HepG2 (cell line): ENCODE results near the gene SFXN2. TPM values are rescaled to one million over a fixed set of nuclear protein-coding genes. Genes with fewer than 3 reads are reported as not detected.

ENCODE experiments used
- ATAC-seq: fragments of 200-7000 bp; cut with Tn5 transposase; 3 replicates; pipeline ENCODE4 v1.9.1; 2020; ENCODE audit warnings: mild to moderate bottlenecking, moderate library complexity
- BruUV-seq: library from RNA; stranded (reverse); fragments of 400-500 nt; replicated peaks from 2 replicates; lab custom pipeline; 2021; lab: Mats Ljungman, UMichigan
- CTCF ChIA-PET: fragments of 300-600 bp; formaldehyde crosslinking; extraction: SDS; loops from one replicate; lab custom pipeline; 2021; ENCODE audit warnings: low total read pairs, inconsistent platforms, low intra/inter-chr PET ratio; lab: Yijun Ruan, JAX
- POLR2A ChIA-PET: fragments of 350-600 bp; sonication (Branson Sonifier 250); formaldehyde crosslinking; loops from one replicate; lab custom pipeline; 2020; ENCODE audit warnings: antibody characterized with exemption, inconsistent platforms; lab: Yijun Ruan, JAX
- DNase-seq: peaks from one replicate; pipeline ENCODE4 v3.0.0-alpha.2; 2015; ENCODE audit warnings: low spot score
- FAIRE-seq: peaks from 3 replicates; lab custom pipeline; 2011; peaks lifted over from hg19 to GRCh38; lab: Jason Lieb, UNC
- H2AFZ ChIP-seq: one replicate; pipeline ENCODE4 v1.6.1; 2011; ENCODE audit warnings: low read length, inconsistent platforms
- H3K27ac ChIP-seq: fragments of 300-600 bp; 3 replicates; pipeline ENCODE4 v1.8.0; 2011; ENCODE audit warnings: mixed run types, mild to moderate bottlenecking, mixed read lengths, low read length, inconsistent platforms; ENCODE audit not compliant: insufficient read depth; ENCODE audit errors: extremely low read length
- H3K27me3 ChIP-seq, 2 experiments: fragments of 200-600 bp in 1 of 2; 2 replicates in 1 of 2; 3 replicates in 1 of 2; pipeline versions ENCODE4 v1.6.0 to v1.8.0; 2011; ENCODE audit warnings: low read length in 2 of 2, mild to moderate bottlenecking in 2 of 2, moderate library complexity in 2 of 2, inconsistent platforms in 1 of 2; ENCODE audit not compliant: insufficient read depth in 2 of 2, control insufficient read depth in 1 of 2
- H3K36me3 ChIP-seq, 2 experiments: fragments of 200-600 bp in 1 of 2; replicated peaks in 1 of 2; 2 replicates in 1 of 2; 3 replicates in 1 of 2; pipeline versions ENCODE4 v1.5.1 to v1.8.0; 2011; ENCODE audit warnings: low read length in 2 of 2, inconsistent platforms in 1 of 2; ENCODE audit not compliant: insufficient read depth in 2 of 2, control insufficient read depth in 1 of 2
- H3K4me1 ChIP-seq: 2 replicates; pipeline ENCODE4 v1.5.1; 2012; ENCODE audit warnings: low read length, inconsistent platforms; ENCODE audit not compliant: insufficient read depth
- H3K4me2 ChIP-seq: 2 replicates; pipeline ENCODE4 v1.6.0; 2011; ENCODE audit warnings: low read depth, low read length, inconsistent platforms
- H3K4me3 ChIP-seq, 3 experiments: fragments of 200-600 bp in 1 of 3; sonication (generic), shearing (Covaris generic) in 1 of 3; replicated peaks in 1 of 3; 2 replicates each; pipeline ENCODE4 v1.5.1; 2011 to 2016; ENCODE audit warnings: low read length in 3 of 3, inconsistent platforms in 2 of 3, low read depth in 2 of 3, mild to moderate bottlenecking in 2 of 3, control low read depth in 1 of 3, mixed read lengths in 1 of 3; ENCODE audit not compliant: insufficient read depth in 1 of 3
- H3K79me2 ChIP-seq: one replicate; pipeline ENCODE4 v1.6.1; 2011; ENCODE audit warnings: low read length, inconsistent platforms; ENCODE audit not compliant: insufficient read depth
- H3K9ac ChIP-seq: 2 replicates; pipeline ENCODE4 v1.6.0; 2011; ENCODE audit warnings: mild to moderate bottlenecking, low read depth, low read length, inconsistent platforms; ENCODE audit not compliant: insufficient read depth
- H3K9me3 ChIP-seq: 2 replicates; pipeline ENCODE4 v1.5.1; 2012; ENCODE audit warnings: mild to moderate bottlenecking, low read length
- H4K20me1 ChIP-seq: 2 replicates; pipeline ENCODE4 v1.6.0; 2011; ENCODE audit warnings: inconsistent platforms, mild to moderate bottlenecking, low read length, moderate library complexity; ENCODE audit not compliant: insufficient read depth
- EZH2 ChIP-seq: conservative IDR thresholded peaks from 2 replicates; pipeline ENCODE4 v1.6.1; 2012; ENCODE audit warnings: mild to moderate bottlenecking, low read depth, low read length, moderate library complexity
- FOXA1 ChIP-seq, 2 experiments: fragments of 450-650 bp in 1 of 2; sonication (generic) in 1 of 2; formaldehyde crosslinking in 1 of 2; IDR thresholded peaks; 2 replicates each; pipeline versions ENCODE4 v1.4.0 to v1.6.1; 2016 to 2020; ENCODE audit warnings: missing genetic modification reagents in 1 of 2
- GATA4 ChIP-seq: sonication (generic); IDR thresholded peaks from 2 replicates; pipeline ENCODE4 v1.6.1; 2016; ENCODE audit warnings: antibody characterized with exemption, low read depth, borderline replicate concordance
- ISL2 ChIP-seq: sonication (generic); formaldehyde crosslinking; IDR thresholded peaks from 2 replicates; pipeline ENCODE4 v1.5.0; 2020; ENCODE audit warnings: missing genetic modification reagents
- MEF2D ChIP-seq: sonication (generic); formaldehyde crosslinking; IDR thresholded peaks from 2 replicates; pipeline ENCODE4 v1.5.1; 2020; ENCODE audit warnings: mild to moderate bottlenecking, missing genetic modification reagents
- SMAD9 ChIP-seq: sonication (generic); formaldehyde crosslinking; IDR thresholded peaks from 2 replicates; pipeline ENCODE4 v1.5.1; 2020; ENCODE audit warnings: mild to moderate bottlenecking, missing genetic modification reagents
- ZBTB7A ChIP-seq: sonication (generic); formaldehyde crosslinking; IDR thresholded peaks from 2 replicates; pipeline ENCODE4 v1.8.0; 2022; ENCODE audit warnings: mild to moderate bottlenecking, missing genetic modification reagents
- ZNF44 ChIP-seq: sonication (generic); formaldehyde crosslinking; IDR thresholded peaks from 2 replicates; pipeline ENCODE4 v1.5.1; 2020; ENCODE audit warnings: mild to moderate bottlenecking, missing genetic modification reagents
- WGBS: methylation state at CpG from one replicate; pipeline ENCODE4 v1.1.6; 2017; ENCODE audit warnings: low lambda C conversion rate; 5-methylcytosine and 5-hydroxymethylcytosine counted together
- in situ Hi-C: cut with HindIII; loops from 2 replicates; pipeline ENCODE4 v1.10.0; 2017; ENCODE audit warnings: low pct_unique_long_range_greater_than_20kb; ENCODE audit not compliant: extremely low pct_ligation_motif_present
- intact Hi-C: fragments of 100-400 bp; cut with micrococcal nuclease; formaldehyde crosslinking; loops from one replicate; pipeline ENCODE4 v1.10.0; 2022; ENCODE audit not compliant: unreplicated experiment
- polyA plus RNA-seq, 8 experiments: library from polyadenylated mRNA; depleted of rRNA in 3 of 8; stranded (reverse) in 7 of 8; unstranded in 1 of 8; fragments of >200 nt; fragmentation: Illumina TruSeq in 4 of 8; extraction: Trizol in 4 of 8; gene quantifications; 2 replicates each; pipeline versions ENCODE4 v1.2.1 to v1.2.3, GENCODE V29; 2011 to 2016; ENCODE audit warnings: low read depth in 4 of 8, missing spikeins in 1 of 8, mixed read lengths in 1 of 8; ENCODE audit not compliant: insufficient read depth in 1 of 8
- total RNA-seq, 5 experiments: library from RNA; depleted of rRNA; stranded (reverse); fragments of >200 nt; fragmentation: Illumina TruSeq; extraction: Trizol; gene quantifications; 2 replicates each; pipeline ENCODE4 v1.2.3, GENCODE V29; 2016; ENCODE audit warnings: low read depth in 1 of 5
- TF ChIP-seq, protein P1 (sequence below): sonication (generic); formaldehyde crosslinking; IDR thresholded peaks from 2 replicates; pipeline ENCODE4 v1.4.0; 2020; ENCODE audit warnings: missing genetic modification reagents
- TF ChIP-seq, protein P2 (sequence below): sonication (generic); formaldehyde crosslinking; conservative IDR thresholded peaks from 2 replicates; pipeline ENCODE4 v1.8.0; 2022; ENCODE audit warnings: low read depth, missing genetic modification reagents

Gene SFXN2
- total and polyA plus RNA-seq, 2 of the 13 experiments (the other 11 are each of a cell fraction or from before 2014, with no cell fraction given): 12.8 to 21.1 TPM

DNA sequence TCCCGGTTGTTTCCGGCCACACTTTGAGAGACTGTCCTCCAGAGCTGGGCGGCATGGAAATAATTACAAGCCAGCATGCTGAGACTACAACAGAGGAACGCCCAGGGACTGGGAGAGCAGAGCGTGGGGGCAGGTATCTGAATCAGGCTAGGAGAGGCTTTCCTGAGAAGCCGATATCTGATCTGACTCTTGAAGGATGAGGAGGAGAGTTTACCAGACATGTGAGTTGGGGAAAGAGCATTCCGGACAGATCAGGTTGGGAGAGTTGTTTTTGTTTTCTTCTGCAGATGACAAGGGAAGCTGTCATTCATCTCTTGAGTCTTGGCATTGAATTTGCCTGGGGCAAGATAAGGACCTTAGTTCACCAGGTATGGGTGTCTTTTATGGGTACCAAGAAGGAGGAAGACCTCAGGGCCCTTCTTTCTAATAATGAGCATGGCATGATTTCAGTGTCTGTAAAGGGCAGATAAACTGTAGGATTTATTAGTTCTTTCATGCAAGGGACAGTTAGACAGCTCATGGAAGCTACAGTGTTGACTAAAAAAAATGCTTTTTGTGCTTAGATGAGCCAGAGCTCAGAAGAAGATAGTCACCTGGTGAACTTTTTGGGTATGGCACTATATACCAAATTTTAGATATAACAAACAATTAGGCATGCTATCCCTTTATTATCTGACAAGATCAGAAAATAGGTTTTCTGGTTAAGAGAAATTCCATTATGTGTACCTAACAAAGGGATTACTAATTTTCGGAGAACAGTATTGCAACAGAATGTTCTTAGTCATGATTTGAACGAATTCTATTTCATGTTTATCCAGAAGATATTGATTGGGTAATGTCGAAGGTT is 65.5 kb downstream of the SFXN2 start:
- no peak for FAIRE-seq
- H3K79me2 ChIP-seq: no peaks in the 10 kb centered on the region

More for the DNA sequence above, 65.5 kb downstream of the SFXN2 start:
- no peak for ATAC-seq
- ChIA-PET POLR2A (no interaction called here), CTCF (no interaction called here)
- Histone ChIP-seq H3K27me3 (no peaks in the 10 kb centered on the region; a peak in 1 of 5 replicates), H3K36me3 (0 out of 5 replicates have a peak, but pooled peaks cover 0 to 1% of the 10 kb centered on the region in 2 experiments), H4K20me1 (no peaks in the 10 kb centered on the region), H3K4me2 (no peak overlapping the region), H3K27ac (no peak overlapping the region), H3K9me3 (no peaks in the 10 kb centered on the region), H3K4me3 (no peak overlapping the region), H3K9ac (no peak overlapping the region), H2AFZ (no peak overlapping the region), H3K4me1 (peaks cover 55% of the 10 kb centered on the region)
- TF ChIP-seq GATA4 (no peak), ISL2 (CRISPR knock-in tag) (no peak), MEF2D (CRISPR knock-in tag) (no peak), ZNF44 (no peak), ZBTB7A (CRISPR knock-in tag) (no peak), SMAD9 (CRISPR knock-in tag) (no peak), EZH2 (no peak), FOXA1 (IDR thresholded peaks at IDR 0.05) (no peak), FOXA1 (CRISPR knock-in tag; IDR thresholded peaks at IDR 0.05) (no peak)
- TF ChIP-seq, protein P1, sequence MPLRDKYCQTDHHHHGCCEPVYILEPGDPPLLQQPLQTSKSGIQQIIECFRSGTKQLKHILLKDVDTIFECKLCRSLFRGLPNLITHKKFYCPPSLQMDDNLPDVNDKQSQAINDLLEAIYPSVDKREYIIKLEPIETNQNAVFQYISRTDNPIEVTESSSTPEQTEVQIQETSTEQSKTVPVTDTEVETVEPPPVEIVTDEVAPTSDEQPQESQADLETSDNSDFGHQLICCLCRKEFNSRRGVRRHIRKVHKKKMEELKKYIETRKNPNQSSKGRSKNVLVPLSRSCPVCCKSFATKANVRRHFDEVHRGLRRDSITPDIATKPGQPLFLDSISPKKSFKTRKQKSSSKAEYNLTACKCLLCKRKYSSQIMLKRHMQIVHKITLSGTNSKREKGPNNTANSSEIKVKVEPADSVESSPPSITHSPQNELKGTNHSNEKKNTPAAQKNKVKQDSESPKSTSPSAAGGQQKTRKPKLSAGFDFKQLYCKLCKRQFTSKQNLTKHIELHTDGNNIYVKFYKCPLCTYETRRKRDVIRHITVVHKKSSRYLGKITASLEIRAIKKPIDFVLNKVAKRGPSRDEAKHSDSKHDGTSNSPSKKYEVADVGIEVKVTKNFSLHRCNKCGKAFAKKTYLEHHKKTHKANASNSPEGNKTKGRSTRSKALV (CRISPR knock-in tag): no peak
- TF ChIP-seq, protein P2, sequence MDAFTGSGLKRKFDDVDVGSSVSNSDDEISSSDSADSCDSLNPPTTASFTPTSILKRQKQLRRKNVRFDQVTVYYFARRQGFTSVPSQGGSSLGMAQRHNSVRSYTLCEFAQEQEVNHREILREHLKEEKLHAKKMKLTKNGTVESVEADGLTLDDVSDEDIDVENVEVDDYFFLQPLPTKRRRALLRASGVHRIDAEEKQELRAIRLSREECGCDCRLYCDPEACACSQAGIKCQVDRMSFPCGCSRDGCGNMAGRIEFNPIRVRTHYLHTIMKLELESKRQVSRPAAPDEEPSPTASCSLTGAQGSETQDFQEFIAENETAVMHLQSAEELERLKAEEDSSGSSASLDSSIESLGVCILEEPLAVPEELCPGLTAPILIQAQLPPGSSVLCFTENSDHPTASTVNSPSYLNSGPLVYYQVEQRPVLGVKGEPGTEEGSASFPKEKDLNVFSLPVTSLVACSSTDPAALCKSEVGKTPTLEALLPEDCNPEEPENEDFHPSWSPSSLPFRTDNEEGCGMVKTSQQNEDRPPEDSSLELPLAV (CRISPR knock-in tag): no peak
- no TSS peak for BruUV-seq
- in situ Hi-C loops: no loop called here
- no peak for DNase-seq
- 94% methylated on average over 10 of the region's 10 CpGs for WGBS
- intact Hi-C loops: loop anchor here (5.0 kb wide), 1 partner anchor 38 kb away; the partner anchor contains the start of gene WBP1L
